NT2/D1 (cell line): ENCODE results near the gene ANTXR1.

Experiments used
- DNase-seq: peaks from one replicate; pipeline ENCODE4 v3.0.0-alpha.2; 2011; ENCODE audit warnings: low read depth, low spot score
- H3K27me3 ChIP-seq: 2 replicates; pipeline ENCODE4 v1.6.0; 2011; ENCODE audit warnings: mild to moderate bottlenecking; ENCODE audit not compliant: insufficient read length, insufficient read depth
- H3K36me3 ChIP-seq: 2 replicates; pipeline ENCODE4 v1.6.1; 2011; ENCODE audit warnings: mild to moderate bottlenecking, low read length, mixed read lengths; ENCODE audit not compliant: insufficient read depth, insufficient read length
- H3K4me1 ChIP-seq: 2 replicates; pipeline ENCODE4 v1.5.1; 2011; ENCODE audit not compliant: insufficient read depth, insufficient read length
- H3K4me3 ChIP-seq: 2 replicates; pipeline ENCODE4 v1.5.1; 2011; ENCODE audit warnings: low read depth; ENCODE audit not compliant: insufficient read length
- H3K9ac ChIP-seq: 2 replicates; pipeline ENCODE4 v1.6.0; 2011; ENCODE audit warnings: low read depth; ENCODE audit not compliant: insufficient read length
- H3K9me3 ChIP-seq: 2 replicates; pipeline ENCODE4 v1.5.1; 2011; ENCODE audit warnings: mild to moderate bottlenecking, low read length; ENCODE audit not compliant: insufficient read depth
- SUZ12 ChIP-seq: IDR thresholded peaks from 2 replicates; pipeline ENCODE4 v1.6.1; 2011; ENCODE audit not compliant: insufficient read length, insufficient read depth; ENCODE audit errors: extremely low read depth
- YY1 ChIP-seq: IDR thresholded peaks from 2 replicates; pipeline ENCODE4 v1.6.1; 2011; ENCODE audit not compliant: insufficient read length, insufficient read depth
- ZNF274 ChIP-seq: IDR thresholded peaks from 2 replicates; pipeline ENCODE4 v1.6.1; 2011; ENCODE audit warnings: mild to moderate bottlenecking, low read depth, low read length

Gene ANTXR1

DNA sequence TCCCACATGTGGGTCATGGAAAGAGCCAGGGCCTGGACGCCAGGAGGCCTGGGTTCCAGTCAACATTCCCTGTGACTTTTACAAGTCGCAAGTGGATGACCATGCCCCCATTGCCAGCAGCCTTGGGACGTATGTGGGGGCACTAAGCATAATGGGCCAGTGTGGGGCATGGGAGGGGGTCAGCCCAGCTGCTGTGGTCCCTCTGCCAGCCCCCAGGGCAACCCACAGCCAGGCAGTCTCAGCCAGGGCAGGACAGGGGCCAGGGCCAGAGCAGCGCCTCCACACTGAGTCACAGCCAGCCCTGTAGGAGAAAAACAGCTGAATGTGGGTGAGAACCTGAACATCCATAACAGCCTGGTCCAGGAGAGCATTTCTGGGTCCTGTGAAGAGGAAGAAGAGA is 200.8 kb downstream of the ANTXR1 start:
- Histone ChIP-seq H3K4me3 (no peak overlapping the region), H3K36me3 (peaks cover 5% of the 10 kb centered on the region), H3K27me3 (no peaks in the 10 kb centered on the region), H3K4me1 (peaks cover 2% of the 10 kb centered on the region), H3K9ac (no peak overlapping the region), H3K9me3 (no peaks in the 10 kb centered on the region)
- TF ChIP-seq SUZ12 (no peak), ZNF274 (no peak), YY1 (no peak)
- DNase-seq, result no peak

DNA sequence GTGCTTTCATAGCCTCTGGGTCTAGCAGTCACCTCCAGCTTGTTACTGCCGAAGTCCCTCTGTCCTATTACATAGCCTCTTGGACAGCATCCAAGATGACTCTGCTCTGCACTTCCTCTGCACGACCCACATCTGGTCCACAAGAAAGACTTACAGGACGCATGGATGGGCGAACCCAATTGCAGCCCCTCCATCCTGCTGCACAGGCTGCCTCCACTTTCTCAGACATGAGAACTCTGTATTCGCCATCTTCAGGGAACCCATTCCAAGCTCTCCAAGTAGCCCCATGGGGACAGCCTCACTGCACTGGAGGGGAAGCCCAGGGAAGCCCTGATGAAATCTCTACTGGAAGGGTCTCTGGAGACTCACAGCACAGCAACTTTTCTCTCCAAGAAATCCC is 201.9 kb downstream of the ANTXR1 start:
- no peak for DNase-seq

DNA sequence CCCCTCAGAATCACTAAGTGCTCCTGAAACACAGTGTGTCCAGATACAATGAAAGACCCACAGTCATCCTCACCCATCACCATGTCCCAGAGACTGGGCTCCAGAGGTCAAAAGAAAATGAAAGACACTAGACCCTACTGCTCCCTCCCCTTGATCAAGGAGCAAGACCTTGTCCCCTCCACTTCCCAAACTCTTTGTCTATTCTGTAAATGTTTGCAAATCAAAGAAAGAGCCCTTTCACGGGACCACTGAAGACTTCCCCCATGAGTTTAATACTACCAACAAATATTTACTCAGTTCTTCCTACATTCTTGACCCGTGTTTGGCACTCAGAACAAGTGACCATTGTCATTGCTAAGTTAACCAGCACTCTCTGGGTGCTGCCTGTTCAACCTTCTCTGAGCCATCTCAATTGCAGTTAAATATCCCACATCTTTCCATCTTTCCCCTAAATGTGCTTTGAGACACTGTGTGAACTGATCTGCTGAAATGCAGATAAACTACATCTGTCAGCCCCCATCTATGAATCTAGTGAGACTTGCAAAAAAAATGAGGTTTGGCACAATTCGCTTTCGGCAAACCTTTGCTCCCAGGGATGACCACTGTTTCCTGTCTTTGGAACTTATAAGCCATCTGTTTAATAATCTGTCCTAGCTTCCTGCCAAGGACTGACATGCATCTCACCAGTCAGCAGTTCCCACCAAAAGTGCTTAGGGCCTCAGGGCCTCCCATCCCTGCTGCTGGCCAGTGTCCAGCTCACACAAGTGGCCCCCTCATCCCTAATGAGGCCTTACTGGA is 203.8 kb downstream of the ANTXR1 start:
- Histone ChIP-seq H3K36me3 (peaks cover 5% of the 10 kb centered on the region), H3K9ac (no peak overlapping the region), H3K4me1 (no peaks in the 10 kb centered on the region), H3K4me3 (no peak overlapping the region), H3K9me3 (no peaks in the 10 kb centered on the region), H3K27me3 (no peaks in the 10 kb centered on the region)
- no peak for DNase-seq
- TF ChIP-seq YY1 (no peak), SUZ12 (no peak), ZNF274 (no peak)

More for the DNA sequence above, 201.9 kb downstream of the ANTXR1 start:
- H3K4me1 ChIP-seq, result peaks cover 2% of the 10 kb centered on the region
- H3K27me3 ChIP-seq, result no peaks in the 10 kb centered on the region
- no peak overlapping the region for H3K9ac ChIP-seq
- H3K9me3 ChIP-seq, result no peaks in the 10 kb centered on the region
- H3K4me3 ChIP-seq, result no peak overlapping the region
- H3K36me3 ChIP-seq, result peaks cover 5% of the 10 kb centered on the region
- TF ChIP-seq ZNF274, result no peak
- no peak for TF ChIP-seq YY1
- TF ChIP-seq SUZ12, result no peak

DNA sequence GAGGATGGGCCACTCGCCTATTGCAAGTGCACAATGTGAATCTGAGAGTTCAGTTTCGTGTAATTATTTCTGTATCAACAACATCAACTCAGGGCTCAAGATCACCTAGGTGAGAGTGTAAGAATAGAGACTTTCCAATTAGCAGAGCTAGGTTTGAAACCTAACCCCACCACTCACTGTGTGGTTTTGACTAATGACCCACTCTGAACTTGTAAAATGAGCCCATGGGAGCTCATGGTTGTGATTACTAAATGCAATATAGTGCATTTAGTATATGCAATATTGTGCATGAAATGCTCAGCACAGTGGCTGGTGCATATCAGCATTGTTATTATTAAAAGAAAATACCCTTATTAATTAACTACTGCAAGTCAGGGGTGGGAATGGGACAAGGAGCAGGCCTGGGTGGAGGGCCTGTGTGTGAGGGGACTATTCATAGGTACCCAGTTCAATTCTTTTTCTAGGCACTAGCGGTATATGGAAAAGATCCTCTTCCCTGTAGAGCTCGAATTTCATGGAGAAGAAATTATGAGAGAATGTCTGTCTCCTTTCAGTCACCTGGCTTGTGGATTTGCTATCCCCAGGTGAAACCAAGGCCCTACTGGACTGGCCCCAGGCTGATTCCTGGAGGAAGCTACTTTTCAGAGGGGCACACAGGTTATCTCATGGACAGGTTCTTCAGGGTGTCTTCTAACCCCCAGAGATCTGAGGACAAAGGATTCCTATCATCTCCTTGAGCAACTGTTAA is 204.5 kb downstream of the ANTXR1 start:
- TF ChIP-seq SUZ12, result no peak
- DNase-seq, result no peak
- no peak overlapping the region for H3K4me3 ChIP-seq

DNA sequence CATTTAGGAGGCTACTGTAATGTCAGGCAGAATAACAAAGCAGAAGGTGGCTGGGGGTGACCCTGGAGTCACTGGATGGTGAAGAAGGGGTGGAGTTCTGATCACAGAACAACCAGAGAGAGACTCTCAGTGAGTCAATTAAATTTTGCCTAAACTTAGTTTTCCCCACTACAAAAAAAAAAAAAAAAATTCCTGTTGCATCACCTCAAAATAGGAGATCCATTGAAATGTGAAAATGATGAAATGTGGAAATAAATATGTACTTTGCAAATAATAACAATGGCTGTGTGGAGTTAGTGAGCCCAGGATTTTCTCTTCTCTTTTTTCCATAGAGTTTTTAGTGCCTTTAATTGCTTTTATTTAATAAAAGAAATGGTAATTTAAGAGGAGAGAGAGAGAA is 208.5 kb downstream of the ANTXR1 start:
- Histone ChIP-seq H3K9me3 (no peaks in the 10 kb centered on the region), H3K4me1 (no peaks in the 10 kb centered on the region), H3K36me3 (no peaks in the 10 kb centered on the region), H3K9ac (no peak overlapping the region), H3K4me3 (no peak overlapping the region), H3K27me3 (no peaks in the 10 kb centered on the region)
- TF ChIP-seq ZNF274, result no peak
- TF ChIP-seq SUZ12, result no peak
- no peak for TF ChIP-seq YY1
- DNase-seq, result no peak

More for the DNA sequence above, 204.5 kb downstream of the ANTXR1 start:
- Histone ChIP-seq H3K9ac (no peak overlapping the region), H3K9me3 (no peaks in the 10 kb centered on the region), H3K27me3 (no peaks in the 10 kb centered on the region), H3K36me3 (peaks cover 5% of the 10 kb centered on the region), H3K4me1 (no peaks in the 10 kb centered on the region)

DNA sequence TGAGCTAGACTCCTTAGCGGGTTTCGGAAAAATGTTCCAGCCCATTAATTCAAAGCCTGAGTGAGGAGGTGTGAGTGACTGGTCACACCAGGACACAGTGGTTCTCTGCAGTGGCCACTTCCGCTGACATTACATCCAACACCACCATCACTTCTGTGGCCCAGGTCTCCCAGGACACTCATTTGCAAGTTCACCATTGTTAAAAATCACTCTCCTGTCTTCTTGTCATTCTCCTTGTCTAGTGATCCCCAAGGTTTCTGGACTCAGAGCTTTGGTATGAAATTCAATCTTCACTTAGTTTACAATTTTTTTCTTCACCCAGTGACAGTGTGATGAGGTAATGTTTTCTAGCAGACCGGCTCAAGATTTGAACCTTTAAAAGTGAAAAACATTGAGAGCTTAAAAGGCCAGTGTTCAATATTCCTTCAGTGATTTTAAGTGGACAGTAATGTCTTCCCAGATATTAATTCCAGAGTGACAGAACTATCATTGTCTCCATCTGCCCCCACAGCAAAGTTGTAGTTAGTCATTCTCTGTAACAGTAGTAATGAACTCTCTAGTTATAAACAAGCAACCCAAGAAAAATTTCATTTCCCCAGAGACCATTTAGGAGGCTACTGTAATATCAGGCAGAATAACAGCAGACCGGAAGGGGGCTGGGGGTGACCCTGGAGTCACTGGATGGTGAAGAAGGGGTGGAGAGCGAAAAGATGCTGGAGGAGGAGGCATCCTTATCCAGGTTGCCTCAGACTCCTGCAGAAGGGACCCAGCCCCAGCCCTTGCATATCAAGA is 209.2 kb downstream of the ANTXR1 start:
- Histone ChIP-seq H3K4me1 (no peaks in the 10 kb centered on the region), H3K4me3 (no peak overlapping the region)
- DNase-seq, result no peak

More for the DNA sequence above, 209.2 kb downstream of the ANTXR1 start:
- Histone ChIP-seq H3K36me3 (no peaks in the 10 kb centered on the region), H3K9me3 (no peaks in the 10 kb centered on the region), H3K27me3 (no peaks in the 10 kb centered on the region), H3K9ac (no peak overlapping the region)
- no peak for TF ChIP-seq SUZ12
- no peak for TF ChIP-seq ZNF274
- TF ChIP-seq YY1, result no peak
